IgD-negative memory B cell (primary cell): ENCODE measurements around the gene TMED8. TPM values are rescaled to one million over a fixed set of nuclear protein-coding genes. Genes with fewer than 3 reads are reported as not detected.
A peak's percentile ranks its signal among the peaks of the same experiment; 100 is the strongest.

ENCODE experiments used
- H3K27ac Mint-ChIP-seq, 3 donors: one replicate each; pipeline ENCODE4 v1.8.0; 2020 to 2022; ENCODE audit warnings: mild to moderate bottlenecking in 3 of 3, mixed read lengths in 3 of 3, moderate library complexity in 1 of 3
- H3K27me3 Mint-ChIP-seq: one replicate; pipeline ENCODE4 v1.8.0; 2021; ENCODE audit warnings: mixed read lengths
- H3K36me3 Mint-ChIP-seq: one replicate; pipeline ENCODE4 v1.8.0; 2020; ENCODE audit warnings: mild to moderate bottlenecking, mixed read lengths
- H3K4me1 Mint-ChIP-seq, 3 donors: one replicate each; pipeline ENCODE4 v1.8.0; 2020 to 2022; ENCODE audit warnings: mixed read lengths in 3 of 3, mild to moderate bottlenecking in 1 of 3
- H3K4me3 Mint-ChIP-seq, 4 donors: one replicate each; pipeline ENCODE4 v1.8.0; 2020 to 2022; ENCODE audit warnings: mild to moderate bottlenecking in 4 of 4, mixed read lengths in 4 of 4, moderate library complexity in 3 of 4
- H3K9me3 Mint-ChIP-seq, 3 donors: one replicate each; pipeline ENCODE4 v1.8.0; 2020 to 2021; ENCODE audit warnings: mixed read lengths in 3 of 3, mild to moderate bottlenecking in 1 of 3
- polyA plus RNA-seq: library from polyadenylated mRNA; unstranded; fragments of 300-500 nt; fragmentation: Illumina TruSeq; gene quantifications from one replicate; pipeline ENCODE4 v1.2.3, GENCODE V29; 2021

TMED8 gene
- polyA plus RNA-seq, 1 donor from 2014 or later = 18.9 TPM

DNA sequence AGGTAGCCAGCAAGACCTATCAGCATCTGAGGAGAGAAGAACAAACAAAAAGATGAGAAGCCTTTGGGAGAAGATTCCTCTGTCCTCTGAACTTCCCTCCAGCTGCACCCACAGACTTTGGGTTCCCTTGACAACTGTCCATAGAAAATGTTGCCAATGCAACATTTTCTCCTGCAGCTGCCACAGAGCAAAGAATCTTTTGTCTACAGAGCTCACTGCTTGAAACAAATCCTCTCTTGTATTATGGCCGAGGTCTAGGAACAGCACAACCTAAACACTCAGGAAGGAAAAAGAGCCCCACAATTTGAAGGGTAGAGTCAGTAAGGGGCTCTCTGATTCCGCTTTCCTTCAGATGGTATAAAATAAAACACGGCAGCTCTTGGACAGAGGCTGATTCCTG lies 70.5 kb downstream of the TMED8 start:
- H3K4me3 Mint-ChIP-seq = no peak overlapping the region
- no peaks in the 10 kb centered on the region for H3K27me3 Mint-ChIP-seq
- H3K27ac Mint-ChIP-seq = no peak overlapping the region
- peaks cover 2 to 6% (median 4%) of the 10 kb centered on the region in 3 donors for H3K4me1 Mint-ChIP-seq
- H3K36me3 Mint-ChIP-seq = peaks cover 2% of the 10 kb centered on the region
- no peaks in the 10 kb centered on the region for H3K9me3 Mint-ChIP-seq

DNA sequence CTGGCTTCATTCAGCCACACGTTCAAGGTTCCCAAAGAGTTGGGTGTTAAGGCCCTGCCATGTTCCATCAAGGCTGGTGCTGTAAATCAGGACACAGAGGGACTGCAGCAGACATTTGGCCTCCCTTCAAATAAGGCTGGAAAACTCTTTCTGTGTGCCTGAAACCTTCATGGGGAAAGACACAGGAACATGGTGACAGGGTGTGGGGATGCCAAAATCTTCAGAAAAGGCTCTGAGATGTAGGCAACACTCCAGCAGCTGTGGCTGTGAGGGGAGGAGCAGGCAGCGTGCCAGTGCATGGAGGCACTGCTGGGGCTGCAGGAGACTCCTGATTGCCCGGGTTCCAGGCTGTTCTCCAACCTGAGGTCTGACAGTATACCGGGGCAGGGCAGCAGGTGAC lies 71.2 kb downstream of the TMED8 start:
- no peaks in the 10 kb centered on the region for H3K27me3 Mint-ChIP-seq
- no peaks in the 10 kb centered on the region for H3K9me3 Mint-ChIP-seq
- peaks cover 2% of the 10 kb centered on the region for H3K36me3 Mint-ChIP-seq
- H3K4me3 Mint-ChIP-seq = no peak overlapping the region
- H3K27ac Mint-ChIP-seq = no peak overlapping the region
- H3K4me1 Mint-ChIP-seq = peaks cover 2 to 8% (median 4%) of the 10 kb centered on the region in 3 donors

DNA sequence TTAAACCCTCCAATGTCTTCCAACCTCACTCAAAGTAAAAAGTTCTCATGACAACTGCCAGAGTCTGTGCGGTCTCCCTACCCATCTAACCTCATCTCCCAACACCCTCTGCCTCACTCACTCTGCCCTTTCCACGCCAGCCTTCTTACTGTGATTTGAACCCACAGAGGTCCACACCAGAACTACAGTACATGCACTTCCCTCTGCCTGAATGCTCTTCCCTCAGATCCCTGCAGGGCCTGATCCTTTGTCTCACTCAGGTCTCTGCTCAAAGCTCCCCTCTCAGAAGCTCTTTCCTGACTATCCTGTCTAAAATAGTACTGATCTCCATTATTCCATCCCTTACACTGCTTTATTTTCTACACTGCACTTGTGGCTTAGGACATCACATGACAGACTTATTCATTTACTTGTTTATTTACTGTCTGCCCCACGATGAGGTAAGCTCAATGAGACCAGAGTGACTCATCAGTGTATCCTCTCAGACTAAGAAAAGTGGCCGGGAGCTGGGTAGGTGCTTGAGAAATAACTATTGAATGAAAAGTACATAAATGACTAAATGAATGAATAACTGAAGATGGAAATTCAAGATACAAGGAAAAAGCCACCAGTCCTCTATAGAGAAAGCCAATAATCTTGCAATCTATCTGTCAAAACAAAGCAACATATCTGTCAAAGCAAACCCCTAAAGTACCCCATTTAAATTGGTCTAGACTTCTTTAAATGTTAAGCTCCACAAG lies 73.3 kb downstream of the TMED8 start:
- H3K27ac Mint-ChIP-seq = peak overlapping the region in 1 of 3 donors; percentile 29
- no peaks in the 10 kb centered on the region for H3K9me3 Mint-ChIP-seq
- peaks cover 0 to 4% (median 2%) of the 10 kb centered on the region in 3 donors for H3K4me1 Mint-ChIP-seq
- peaks cover 3% of the 10 kb centered on the region for H3K36me3 Mint-ChIP-seq
- H3K4me3 Mint-ChIP-seq = no peak overlapping the region
- no peaks in the 10 kb centered on the region for H3K27me3 Mint-ChIP-seq

DNA sequence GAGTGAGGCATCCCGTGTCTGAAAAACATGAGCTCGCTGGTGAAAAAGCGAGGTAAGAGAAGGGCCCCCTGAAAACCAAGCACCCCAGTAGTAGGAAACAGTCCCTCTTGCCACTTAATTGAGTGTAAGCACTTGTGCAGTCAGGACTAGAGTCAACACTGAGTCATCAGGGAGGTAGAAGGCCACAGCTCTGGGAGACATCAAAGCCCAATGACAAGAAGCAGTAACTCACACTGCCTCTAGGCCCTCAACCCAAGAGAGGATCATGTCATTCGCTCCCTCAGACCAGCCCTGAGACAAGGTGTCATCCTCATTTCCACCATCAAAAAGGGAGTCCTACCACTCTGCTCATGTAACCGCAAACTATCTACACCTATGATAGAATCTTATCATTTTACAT lies 74.0 kb downstream of the TMED8 start:
- Mint-ChIP-seq H3K9me3 (no peaks in the 10 kb centered on the region), H3K27ac (no peak overlapping the region), H3K36me3 (peaks cover 5% of the 10 kb centered on the region), H3K27me3 (no peaks in the 10 kb centered on the region), H3K4me3 (no peak overlapping the region), H3K4me1 (peaks cover 0 to 4% (median 2%) of the 10 kb centered on the region in 3 donors)

DNA sequence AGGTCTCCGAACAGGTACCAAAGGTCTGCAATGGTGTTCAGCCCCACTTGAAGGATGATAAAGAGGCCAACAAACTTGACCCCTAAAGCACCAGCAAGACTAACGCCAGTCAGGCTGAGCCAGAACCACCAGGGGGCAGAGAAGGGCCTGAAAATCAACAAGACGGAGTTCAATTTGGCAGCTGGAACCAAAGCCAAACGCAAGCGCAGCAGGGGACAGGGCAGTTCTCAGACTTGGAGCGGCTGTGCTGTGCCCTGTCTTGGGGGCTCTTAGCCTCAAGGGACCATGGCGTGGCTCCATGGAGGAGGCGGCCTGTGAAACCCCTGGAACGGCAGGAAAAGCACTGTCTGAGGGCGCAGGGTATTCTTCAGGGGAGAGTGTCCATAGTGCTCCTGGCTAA lies 75.8 kb downstream of the TMED8 start:
- Mint-ChIP-seq H3K4me1 (peaks cover 0 to 2% (median 0%) of the 10 kb centered on the region in 3 donors), H3K4me3 (no peak overlapping the region), H3K36me3 (peaks cover 8% of the 10 kb centered on the region), H3K27me3 (no peaks in the 10 kb centered on the region), H3K27ac (peak overlapping the region in 1 of 3 donors; percentile 26), H3K9me3 (no peaks in the 10 kb centered on the region)

DNA sequence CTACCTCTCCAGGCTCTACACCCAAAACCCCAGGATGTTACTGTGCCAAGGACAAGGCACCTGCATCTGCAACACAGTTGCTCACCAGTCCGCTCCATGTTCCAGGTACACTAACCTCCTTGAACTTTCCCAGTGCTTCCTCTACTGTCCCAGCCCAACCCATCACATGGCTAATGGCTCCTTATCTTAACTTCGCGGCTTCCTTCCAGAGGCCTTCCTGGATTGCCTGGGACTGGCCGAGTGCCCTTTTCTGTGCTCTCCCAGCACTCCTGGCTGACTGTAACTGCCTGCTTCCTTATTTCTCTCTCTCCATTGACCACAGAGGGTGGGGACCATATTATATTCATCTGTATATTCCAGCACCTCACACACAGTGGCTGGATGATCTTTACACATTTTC lies 77.1 kb downstream of the TMED8 start:
- Mint-ChIP-seq H3K27me3 (no peaks in the 10 kb centered on the region), H3K36me3 (peaks cover 13% of the 10 kb centered on the region), H3K4me1 (peaks cover 0 to 2% (median 2%) of the 10 kb centered on the region in 3 donors), H3K27ac (no peak overlapping the region), H3K4me3 (no peak overlapping the region), H3K9me3 (no peaks in the 10 kb centered on the region)

DNA sequence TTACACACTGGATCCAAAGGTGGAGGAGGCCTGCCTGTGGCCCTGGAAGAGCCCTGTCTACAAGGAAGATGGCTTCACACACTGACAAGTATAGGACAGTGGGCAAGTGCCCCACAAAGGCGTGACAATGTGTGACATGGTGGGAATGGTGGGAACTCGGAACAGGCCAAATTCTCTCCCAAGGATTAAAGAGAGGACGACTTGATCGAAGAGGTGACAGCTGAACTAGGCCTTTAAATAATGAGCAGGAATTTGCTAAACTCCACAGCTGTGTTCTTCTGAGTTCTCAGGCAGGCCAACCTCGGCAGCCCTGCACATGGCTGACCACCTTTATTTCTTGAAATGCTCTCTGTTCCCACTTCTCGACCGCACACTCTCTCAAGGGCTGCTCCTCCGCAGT lies 80.0 kb downstream of the TMED8 start:
- Mint-ChIP-seq H3K27ac (no peak overlapping the region), H3K36me3 (peaks cover 13% of the 10 kb centered on the region), H3K4me3 (no peak overlapping the region), H3K27me3 (no peaks in the 10 kb centered on the region), H3K9me3 (no peaks in the 10 kb centered on the region), H3K4me1 (peaks cover 0 to 2% (median 2%) of the 10 kb centered on the region in 3 donors)

DNA sequence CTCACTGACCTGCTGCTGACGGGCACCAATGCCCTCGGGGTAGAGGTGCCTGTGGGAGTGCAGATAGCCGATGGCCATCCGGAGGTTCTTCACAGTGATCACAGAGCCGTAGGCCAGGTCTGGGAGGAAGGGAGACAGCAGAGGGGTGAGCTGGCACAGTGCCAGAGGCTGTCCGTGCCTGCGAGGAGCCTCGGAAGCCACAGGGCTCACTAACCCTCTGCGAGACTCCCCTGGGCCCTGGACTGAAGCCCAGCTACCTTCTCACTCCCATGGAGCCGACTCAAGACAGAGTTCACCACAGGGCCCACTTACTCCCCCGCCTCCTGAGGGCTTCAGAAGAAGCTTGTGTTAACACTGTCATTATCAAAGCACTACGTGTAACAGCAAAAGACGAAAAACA lies 80.7 kb downstream of the TMED8 start:
- H3K27me3 Mint-ChIP-seq = no peaks in the 10 kb centered on the region
- H3K27ac Mint-ChIP-seq = no peak overlapping the region
- H3K36me3 Mint-ChIP-seq = peaks cover 13% of the 10 kb centered on the region
- no peak overlapping the region for H3K4me3 Mint-ChIP-seq
- H3K9me3 Mint-ChIP-seq = no peaks in the 10 kb centered on the region
- H3K4me1 Mint-ChIP-seq = peaks cover 0 to 2% (median 1%) of the 10 kb centered on the region in 3 donors

DNA sequence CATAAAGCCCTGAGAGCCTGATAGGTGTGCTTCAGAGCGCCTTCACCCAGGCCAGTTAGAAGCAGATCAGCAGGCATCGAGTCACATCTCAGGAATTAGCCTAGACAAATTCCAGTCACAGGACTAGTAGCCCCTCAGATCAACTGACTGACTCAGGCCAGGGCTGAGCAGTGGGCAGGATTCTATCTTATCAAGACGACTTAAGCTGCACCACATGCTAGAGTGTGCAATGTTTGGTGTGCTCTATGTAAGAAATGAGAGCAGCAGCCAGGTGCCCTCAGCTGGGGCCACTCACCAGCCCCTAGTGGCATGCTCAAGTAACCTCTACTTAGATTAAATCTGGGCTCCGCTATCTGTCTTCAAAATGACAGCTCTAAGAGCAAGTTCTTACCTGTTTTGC lies 86.2 kb downstream of the TMED8 start:
- H3K27me3 Mint-ChIP-seq = no peaks in the 10 kb centered on the region
- no peaks in the 10 kb centered on the region for H3K9me3 Mint-ChIP-seq
- no peak overlapping the region for H3K27ac Mint-ChIP-seq
- peaks cover 9% of the 10 kb centered on the region for H3K36me3 Mint-ChIP-seq
- H3K4me3 Mint-ChIP-seq = no peak overlapping the region
- H3K4me1 Mint-ChIP-seq = peaks cover 0 to under 1% (median 0%) of the 10 kb centered on the region in 3 donors

DNA sequence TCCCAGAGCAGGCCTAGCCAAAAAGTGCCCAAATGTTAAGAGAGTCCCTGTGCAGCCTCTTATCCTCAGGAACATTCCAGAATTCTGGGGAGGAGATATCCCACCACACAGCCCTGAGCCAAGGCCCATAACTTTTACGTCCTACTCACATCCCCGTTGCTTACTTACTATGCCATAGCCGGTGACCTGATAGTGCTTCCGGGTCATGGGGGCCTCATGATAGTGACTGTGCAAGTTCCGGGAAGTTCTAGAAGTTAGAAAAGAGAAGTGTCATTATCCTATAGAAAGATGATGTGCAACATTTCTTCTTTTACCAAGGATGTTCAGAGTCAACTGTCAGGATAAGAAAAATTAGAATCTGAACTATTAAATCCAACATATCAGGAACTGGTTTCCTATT lies 90.3 kb downstream of the TMED8 start:
- no peaks in the 10 kb centered on the region for H3K9me3 Mint-ChIP-seq
- no peak overlapping the region for H3K27ac Mint-ChIP-seq
- H3K27me3 Mint-ChIP-seq = no peaks in the 10 kb centered on the region
- H3K4me1 Mint-ChIP-seq = no peaks in the 10 kb centered on the region
- peaks cover 15% of the 10 kb centered on the region for H3K36me3 Mint-ChIP-seq
- no peak overlapping the region for H3K4me3 Mint-ChIP-seq

Other genes with a start within 250 kb of the TMED8 start
- gene ZDHHC22, start 235.3 kb downstream of the TMED8 start, polyA plus RNA-seq = not detected
- gene TMEM63C, start 195.3 kb downstream of the TMED8 start, polyA plus RNA-seq = 0.24 TPM
- not detected for gene NGB, start 105.9 kb downstream of the TMED8 start, polyA plus RNA-seq
- 2.3 TPM for gene POMT2, start 56.2 kb downstream of the TMED8 start, polyA plus RNA-seq
- gene GSTZ1, start 56.1 kb downstream of the TMED8 start, polyA plus RNA-seq = 15.4 TPM
- gene SAMD15, start 285 bp upstream of the TMED8 start, polyA plus RNA-seq = 0.08 TPM
- gene NOXRED1, start 46.4 kb upstream of the TMED8 start, polyA plus RNA-seq = 0.34 TPM
- gene VIPAS39, start 80.5 kb upstream of the TMED8 start, polyA plus RNA-seq = 7.4 TPM
- 134 TPM for gene AHSA1, start 81.0 kb upstream of the TMED8 start, polyA plus RNA-seq
- gene ISM2, start 121.7 kb upstream of the TMED8 start, polyA plus RNA-seq = not detected
- 20.3 TPM for gene SPTLC2, start 239.5 kb upstream of the TMED8 start, polyA plus RNA-seq